Choroid plexus epithelial cell (primary cell): ENCODE data around the gene BEND6.
A peak's percentile ranks its signal among the peaks of the same experiment; 100 is the strongest.
"Not testable (repeated sequence)": the region's sequence is repeated elsewhere in the genome, so short reads cannot be mapped to it uniquely, and the experiment has no call there.

Source experiments
- DNase-seq: peaks from one replicate; pipeline ENCODE4 v3.0.0-alpha.2; 2010; ENCODE audit warnings: low read depth
- H3K4me3 ChIP-seq: 2 replicates; pipeline ENCODE4 v1.5.1; 2011; ENCODE audit warnings: low read depth, mild to moderate bottlenecking, control low read depth, low read length, moderate library complexity
- TF ChIP-seq, protein P1 (sequence below): conservative IDR thresholded peaks from 2 replicates; pipeline ENCODE4 v1.5.1; 2011; ENCODE audit warnings: low read depth, mild to moderate bottlenecking, control low read depth, inconsistent platforms, low read length, moderate library complexity

BEND6 gene

DNA sequence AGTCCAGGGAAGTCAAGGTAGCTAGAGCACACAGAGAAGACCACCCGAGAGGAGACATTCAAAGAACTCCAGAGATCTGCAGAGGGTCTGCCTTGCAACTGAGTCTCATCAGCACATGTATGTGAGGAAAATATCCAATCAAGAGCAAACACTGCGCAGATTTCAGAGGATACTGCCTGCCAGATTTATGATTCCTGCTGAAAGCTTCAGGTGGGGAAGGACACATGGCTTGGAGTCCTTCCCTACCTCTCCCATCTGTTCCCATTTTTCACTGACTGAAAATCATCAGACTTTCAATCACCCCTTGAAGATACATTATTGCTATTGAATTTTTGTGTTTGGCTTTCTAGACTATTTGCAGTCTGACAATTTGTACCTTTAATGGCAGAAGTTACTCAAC is 84.0 kb downstream of the BEND6 start:
- no peak overlapping the region for H3K4me3 ChIP-seq
- TF ChIP-seq, protein P1, sequence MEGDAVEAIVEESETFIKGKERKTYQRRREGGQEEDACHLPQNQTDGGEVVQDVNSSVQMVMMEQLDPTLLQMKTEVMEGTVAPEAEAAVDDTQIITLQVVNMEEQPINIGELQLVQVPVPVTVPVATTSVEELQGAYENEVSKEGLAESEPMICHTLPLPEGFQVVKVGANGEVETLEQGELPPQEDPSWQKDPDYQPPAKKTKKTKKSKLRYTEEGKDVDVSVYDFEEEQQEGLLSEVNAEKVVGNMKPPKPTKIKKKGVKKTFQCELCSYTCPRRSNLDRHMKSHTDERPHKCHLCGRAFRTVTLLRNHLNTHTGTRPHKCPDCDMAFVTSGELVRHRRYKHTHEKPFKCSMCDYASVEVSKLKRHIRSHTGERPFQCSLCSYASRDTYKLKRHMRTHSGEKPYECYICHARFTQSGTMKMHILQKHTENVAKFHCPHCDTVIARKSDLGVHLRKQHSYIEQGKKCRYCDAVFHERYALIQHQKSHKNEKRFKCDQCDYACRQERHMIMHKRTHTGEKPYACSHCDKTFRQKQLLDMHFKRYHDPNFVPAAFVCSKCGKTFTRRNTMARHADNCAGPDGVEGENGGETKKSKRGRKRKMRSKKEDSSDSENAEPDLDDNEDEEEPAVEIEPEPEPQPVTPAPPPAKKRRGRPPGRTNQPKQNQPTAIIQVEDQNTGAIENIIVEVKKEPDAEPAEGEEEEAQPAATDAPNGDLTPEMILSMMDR = no peak

DNA sequence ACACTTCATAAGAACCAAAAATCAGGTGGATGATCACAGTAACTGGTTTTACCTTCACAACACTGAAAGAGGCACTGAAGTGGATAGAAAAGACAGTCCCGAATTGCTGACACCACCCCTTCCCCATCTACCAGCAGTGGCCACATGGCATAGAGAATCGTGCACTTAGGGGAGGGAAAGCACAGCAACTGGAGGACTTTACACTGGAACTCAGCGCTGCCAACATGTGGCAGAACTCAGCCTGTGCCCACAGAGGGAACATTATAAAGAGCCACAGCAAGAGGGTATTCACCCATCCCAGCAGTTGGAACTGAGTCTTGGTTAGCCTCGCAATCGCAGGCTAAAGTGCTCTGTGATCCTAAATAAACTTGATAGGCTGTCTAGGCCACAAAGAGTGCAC is 85.1 kb downstream of the BEND6 start:
- peak; percentile 11 for DNase-seq
- TF ChIP-seq, protein P1 = peak; percentile 23
- H3K4me3 ChIP-seq = no peak overlapping the region

More for the DNA sequence above, 84.0 kb downstream of the BEND6 start:
- no peak for DNase-seq

DNA sequence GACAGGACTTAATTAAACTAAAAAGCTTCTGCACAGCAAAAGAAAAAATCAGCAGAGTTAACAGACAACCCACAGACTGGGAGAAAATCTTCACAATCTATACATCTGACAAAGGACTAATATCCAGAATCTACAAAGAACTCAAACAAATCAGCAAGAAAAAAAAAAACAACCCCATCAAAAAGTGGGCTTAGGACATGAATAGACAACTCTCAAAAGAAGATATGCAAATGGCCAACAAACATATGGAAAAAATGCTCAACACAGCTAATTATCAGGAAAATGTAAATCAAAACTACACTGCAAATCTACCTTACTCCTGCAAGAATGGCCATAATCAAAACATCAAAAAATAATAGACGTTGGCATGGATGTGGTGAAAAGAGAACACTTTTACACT is 89.2 kb downstream of the BEND6 start:
- DNase-seq, H3K4me3 ChIP-seq: not testable (repeated sequence)

DNA sequence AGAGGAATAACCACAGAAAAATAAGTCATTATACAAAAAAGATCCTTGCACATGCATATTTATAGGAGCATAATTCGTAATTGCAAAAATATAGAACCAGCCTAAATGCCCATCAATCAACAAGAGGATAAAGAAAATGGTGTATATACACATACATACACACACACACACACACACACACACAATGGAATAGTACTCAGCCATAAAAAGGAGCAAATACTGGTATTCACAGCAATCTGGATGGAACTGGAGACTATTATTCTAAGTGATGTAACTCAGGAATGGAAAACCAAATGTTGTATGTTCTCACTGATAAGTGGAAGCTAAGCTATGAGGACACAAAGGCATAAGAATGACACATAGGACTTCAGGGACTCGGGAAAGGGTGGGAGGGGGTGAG is 89.7 kb downstream of the BEND6 start:
- no peak for DNase-seq
- TF ChIP-seq, protein P1 = no peak
- H3K4me3 ChIP-seq = no peak overlapping the region

DNA sequence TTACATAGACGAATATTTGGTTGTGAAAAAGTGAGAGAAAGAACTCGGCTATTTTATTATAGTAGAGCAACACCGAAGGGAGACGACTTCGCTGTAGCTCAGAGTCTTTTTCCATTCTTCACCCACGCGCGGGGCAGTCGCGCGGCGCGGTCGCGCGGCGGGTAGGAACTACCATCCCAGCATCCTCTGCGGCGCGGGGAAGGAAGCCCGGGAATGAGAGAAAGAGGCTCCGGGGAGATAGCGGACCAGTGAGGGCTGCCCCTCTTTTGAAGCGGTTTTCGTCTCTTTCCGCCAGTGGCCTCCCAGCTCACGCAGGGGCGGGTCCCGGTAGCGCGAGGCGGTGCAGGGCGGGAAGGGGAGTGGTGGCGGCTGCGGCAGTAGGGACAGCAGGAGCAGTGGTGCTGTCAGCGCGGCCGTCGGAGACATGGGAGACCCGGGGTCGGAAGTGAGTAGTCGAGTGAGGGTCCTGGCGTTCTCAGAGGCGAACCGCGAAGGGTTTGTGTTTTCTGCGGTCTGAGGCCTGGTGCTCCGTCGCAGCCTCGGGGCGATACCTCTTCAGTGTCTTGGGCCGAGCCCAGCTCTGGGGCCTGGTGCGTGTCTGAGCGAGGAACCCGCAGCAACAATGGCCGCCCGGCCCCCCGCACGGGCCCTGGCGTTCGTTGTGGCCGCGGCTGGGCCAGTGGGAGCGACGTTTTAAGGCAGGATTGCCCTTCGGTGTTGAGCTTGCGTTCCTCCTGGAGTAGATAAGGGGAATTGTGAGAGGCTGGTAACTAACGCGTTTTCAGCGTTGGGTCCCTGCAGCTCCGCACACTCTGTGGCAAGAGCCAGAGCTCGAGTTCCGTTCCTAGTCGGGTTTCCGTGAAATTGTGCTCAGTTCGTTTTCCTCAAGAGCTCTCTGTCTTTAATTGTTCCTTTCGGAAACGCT is 91.7 kb downstream of the BEND6 start, which contains the start of gene KIAA1586:
KIAA1586 (plus strand) TSS at position 362 of the 925 bp plus-strand sequence; CDS start at position 425, 63 bp downstream.
- peak within 1 kb of the TSS; percentile 70 for H3K4me3 ChIP-seq
- DNase-seq = peak; percentile 89

DNA sequence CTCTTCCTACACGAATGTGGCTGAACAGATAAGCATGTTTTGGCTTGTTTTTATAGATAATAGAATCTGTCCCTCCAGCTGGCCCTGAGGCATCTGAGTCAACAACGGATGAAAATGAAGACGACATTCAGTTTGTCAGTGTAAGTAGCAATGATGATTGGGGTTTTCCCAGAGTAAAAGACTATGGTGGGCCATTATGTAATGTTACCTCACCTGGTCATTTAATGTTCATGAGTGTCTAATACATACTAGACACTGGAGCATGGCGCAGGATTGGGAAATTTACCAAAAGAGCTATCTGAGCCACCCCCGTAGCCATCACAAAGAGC is 92.3 kb downstream of the BEND6 start:
- not testable (repeated sequence) for H3K4me3 ChIP-seq, DNase-seq

DNA sequence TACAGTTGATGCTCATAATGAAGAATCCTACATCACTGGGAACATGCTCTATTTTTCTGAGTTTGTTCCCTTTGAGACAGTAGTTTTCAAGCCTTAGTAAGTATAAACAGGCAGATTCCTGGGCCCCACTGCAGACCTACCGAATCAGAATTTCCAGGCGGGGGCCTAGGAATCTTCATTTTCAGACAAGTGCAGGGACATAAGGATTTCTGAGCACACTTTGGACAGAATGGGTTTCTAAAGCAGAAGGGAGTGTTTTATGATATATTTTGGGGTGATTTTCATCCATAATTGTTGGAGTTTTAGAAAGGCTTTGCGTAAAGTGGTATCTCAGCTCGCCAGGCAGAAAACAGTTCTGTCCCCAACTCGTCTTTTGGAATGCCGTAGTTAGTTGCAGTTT is 93.0 kb downstream of the BEND6 start:
- not testable (repeated sequence) for DNase-seq, H3K4me3 ChIP-seq

DNA sequence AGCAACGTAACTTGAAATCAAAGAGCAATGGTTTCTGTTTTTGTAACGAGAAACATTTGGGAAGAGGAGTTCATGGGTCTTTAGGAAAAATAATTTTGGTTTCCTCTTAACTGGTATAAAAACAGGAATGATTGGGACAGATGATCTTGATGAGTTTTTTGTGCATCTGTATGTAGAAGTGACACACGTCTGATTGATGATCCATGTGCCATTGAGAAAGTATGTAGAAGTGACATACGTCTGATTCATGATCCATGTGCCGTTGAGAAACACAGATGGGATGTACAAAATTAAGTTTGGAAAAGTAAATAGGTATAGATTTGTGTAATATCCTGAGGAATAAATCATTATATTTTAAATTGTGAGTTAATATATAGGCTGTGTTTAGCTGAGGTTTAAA is 93.7 kb downstream of the BEND6 start:
- TF ChIP-seq, protein P1 = no peak
- no peak for DNase-seq
- H3K4me3 ChIP-seq = no peak overlapping the region

DNA sequence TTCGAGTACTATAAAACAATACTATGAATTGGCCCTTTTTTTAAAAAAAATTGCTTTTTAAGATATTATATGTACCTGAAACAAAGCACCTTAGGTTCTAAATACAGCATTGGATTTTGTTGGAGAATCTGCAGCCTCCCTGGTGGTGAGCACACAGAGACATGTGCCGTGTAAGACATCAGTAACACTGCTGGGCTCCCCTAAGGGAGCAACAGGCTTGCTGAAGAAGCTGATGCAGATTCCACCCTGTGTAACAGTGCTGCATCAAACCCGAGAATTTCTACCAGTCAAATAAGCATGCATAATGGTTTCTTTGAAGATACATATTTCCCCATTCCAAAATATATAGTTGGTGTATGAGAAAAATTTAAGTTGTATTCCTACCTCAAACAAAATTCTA is 108.9 kb downstream of the BEND6 start:
- DNase-seq = no peak
- TF ChIP-seq, protein P1 = no peak
- no peak overlapping the region for H3K4me3 ChIP-seq
